Measurements from ENCODE around the gene ZNF76. TPM values are rescaled to one million over a fixed set of nuclear protein-coding genes. Genes with fewer than 3 reads are reported as not detected.

ZNF76 gene
- total and polyA plus RNA-seq, 9 of the 15 experiments (the other 6 are each of a cell fraction or from before 2014, with no cell fraction given), result 1.2 to 17.8 (median 10.7) TPM

GRCh38 chr6:35259194-35259947, at the start of gene ZNF76 (continued):
- peak; percentile 78 to 97; a peak in 3 of 4 replicates for TF ChIP-seq TEAD1 (CRISPR knock-in tag; IDR thresholded peaks at IDR 0.05)
- no peak for TF ChIP-seq ZNF668 (CRISPR knock-in tag; IDR thresholded peaks at IDR 0.05)
- TF ChIP-seq MLX (CRISPR knock-in tag; conservative IDR thresholded peaks at IDR 0.05), result 0 out of 4 replicates have a peak, but pooled peaks of 1 of the 2 experiments have one; percentile 80
- no peak for TF ChIP-seq ZNF3 (CRISPR knock-in tag; IDR thresholded peaks at IDR 0.05)
- TF ChIP-seq, protein P1, sequence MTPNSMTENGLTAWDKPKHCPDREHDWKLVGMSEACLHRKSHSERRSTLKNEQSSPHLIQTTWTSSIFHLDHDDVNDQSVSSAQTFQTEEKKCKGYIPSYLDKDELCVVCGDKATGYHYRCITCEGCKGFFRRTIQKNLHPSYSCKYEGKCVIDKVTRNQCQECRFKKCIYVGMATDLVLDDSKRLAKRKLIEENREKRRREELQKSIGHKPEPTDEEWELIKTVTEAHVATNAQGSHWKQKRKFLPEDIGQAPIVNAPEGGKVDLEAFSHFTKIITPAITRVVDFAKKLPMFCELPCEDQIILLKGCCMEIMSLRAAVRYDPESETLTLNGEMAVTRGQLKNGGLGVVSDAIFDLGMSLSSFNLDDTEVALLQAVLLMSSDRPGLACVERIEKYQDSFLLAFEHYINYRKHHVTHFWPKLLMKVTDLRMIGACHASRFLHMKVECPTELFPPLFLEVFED (CRISPR knock-in tag; conservative IDR thresholded peaks at IDR 0.05), result 0 out of 2 replicates have a peak, but pooled peaks have one; percentile 66
- TF ChIP-seq TFAP4 (CRISPR knock-in tag; IDR thresholded peaks at IDR 0.05; ENCODE audit: borderline replicate concordance), result peak; percentile 96
- TF ChIP-seq ADNP (tag; IDR thresholded peaks at IDR 0.05), result no peak
- peak; percentile 92 for TF ChIP-seq LEF1 (IDR thresholded peaks at IDR 0.05)
- TF ChIP-seq ARNT (IDR thresholded peaks at IDR 0.05), result no peak
- no peak for TF ChIP-seq ZNF347 (CRISPR knock-in tag; IDR thresholded peaks at IDR 0.05; ENCODE audit: low read depth)
- TF ChIP-seq ZNF609 (CRISPR knock-in tag; IDR thresholded peaks at IDR 0.05; ENCODE audit: borderline replicate concordance), result no peak
- peak; percentile 82 for TF ChIP-seq L3MBTL2 (IDR thresholded peaks at IDR 0.05)
- peak; percentile 76; the same call in 1 of the 2 replicates for TF ChIP-seq CBX1 (IDR thresholded peaks at IDR 0.05; ENCODE audit: low read depth)
- peak; percentile 91 to 94 for TF ChIP-seq NONO (IDR thresholded peaks at IDR 0.05; ENCODE audit: low read depth in 2 of 2, low read length in 1 of 2)
- TF ChIP-seq STAT5A (IDR thresholded peaks at IDR 0.05; ENCODE audit: borderline replicate concordance, low read length), result peak; percentile 40; the same call in 1 of the 2 replicates
- no peak for TF ChIP-seq ZBTB34 (CRISPR knock-in tag; IDR thresholded peaks at IDR 0.05)
- TF ChIP-seq MAZ (CRISPR knock-in tag; conservative IDR thresholded peaks at IDR 0.05 in 1 of 2, IDR thresholded peaks at IDR 0.05 in 1 of 2), result peak; percentile 98 to 99

All from K562 (cell line).